Upper lobe of right lung (tissue), 1 donor: Measurements from ENCODE around the gene ZNRD2. TPM values are rescaled to one million over a fixed set of nuclear protein-coding genes. Genes with fewer than 3 reads are reported as not detected.

Source experiments
- ATAC-seq: fragments of 200-7000 bp; cut with Tn5 transposase; one replicate; pipeline ENCODE4 v1.9.1; 2020; ENCODE audit warnings: mild to moderate bottlenecking, moderate library complexity
- DNase-seq: peaks from one replicate; pipeline ENCODE4 v3.0.0-alpha.2; 2020
- H3K27ac ChIP-seq: fragments of 200-600 bp; one replicate; pipeline ENCODE4 v1.8.0; 2022
- H3K27me3 ChIP-seq: fragments of 200-600 bp; one replicate; pipeline ENCODE4 v1.8.0; 2022; ENCODE audit warnings: mild to moderate bottlenecking
- H3K36me3 ChIP-seq: fragments of 200-600 bp; one replicate; pipeline ENCODE4 v1.8.0; 2022
- H3K4me1 ChIP-seq: fragments of 200-600 bp; one replicate; pipeline ENCODE4 v1.8.0; 2022
- H3K4me3 ChIP-seq: fragments of 200-600 bp; one replicate; pipeline ENCODE4 v1.8.0; 2022; ENCODE audit warnings: mild to moderate bottlenecking
- H3K9me3 ChIP-seq: fragments of 200-600 bp; one replicate; pipeline ENCODE4 v1.8.0; 2022
- intact Hi-C: fragments of 100-400 bp; cut with DNase I; formaldehyde crosslinking; loops from one replicate; pipeline ENCODE4 v1.11.0; 2022
- total RNA-seq: library from RNA; stranded (reverse); fragmentation: NEBNext Ultra II Directional; extraction: Animal tissue kit (Norgen Biotek cat#: 25700); gene quantifications from one replicate; pipeline ENCODE4 v1.2.1, GENCODE V29; 2021
- TF ChIP-seq, protein P1 (sequence below): fragments of 200-600 bp; IDR thresholded peaks from one replicate; pipeline ENCODE4 v1.8.0; 2022; ENCODE audit warnings: antibody characterized with exemption
- donor health status: DM: no; HTN: yes; CAD: no; lungs with severe emphysema.

The ZNRD2 gene
- total RNA-seq, 1 donor from 2014 or later: 24.0 TPM

- TF ChIP-seq, protein P1, sequence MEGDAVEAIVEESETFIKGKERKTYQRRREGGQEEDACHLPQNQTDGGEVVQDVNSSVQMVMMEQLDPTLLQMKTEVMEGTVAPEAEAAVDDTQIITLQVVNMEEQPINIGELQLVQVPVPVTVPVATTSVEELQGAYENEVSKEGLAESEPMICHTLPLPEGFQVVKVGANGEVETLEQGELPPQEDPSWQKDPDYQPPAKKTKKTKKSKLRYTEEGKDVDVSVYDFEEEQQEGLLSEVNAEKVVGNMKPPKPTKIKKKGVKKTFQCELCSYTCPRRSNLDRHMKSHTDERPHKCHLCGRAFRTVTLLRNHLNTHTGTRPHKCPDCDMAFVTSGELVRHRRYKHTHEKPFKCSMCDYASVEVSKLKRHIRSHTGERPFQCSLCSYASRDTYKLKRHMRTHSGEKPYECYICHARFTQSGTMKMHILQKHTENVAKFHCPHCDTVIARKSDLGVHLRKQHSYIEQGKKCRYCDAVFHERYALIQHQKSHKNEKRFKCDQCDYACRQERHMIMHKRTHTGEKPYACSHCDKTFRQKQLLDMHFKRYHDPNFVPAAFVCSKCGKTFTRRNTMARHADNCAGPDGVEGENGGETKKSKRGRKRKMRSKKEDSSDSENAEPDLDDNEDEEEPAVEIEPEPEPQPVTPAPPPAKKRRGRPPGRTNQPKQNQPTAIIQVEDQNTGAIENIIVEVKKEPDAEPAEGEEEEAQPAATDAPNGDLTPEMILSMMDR: no peak
- intact Hi-C loops: no loop called here
- no peak overlapping the region for H3K27ac ChIP-seq
- no peaks in the 10 kb centered on the region for H3K9me3 ChIP-seq
- H3K27me3 ChIP-seq: no peaks in the 10 kb centered on the region
- DNase-seq: no peak
- no peak overlapping the region for H3K4me3 ChIP-seq
- peaks cover 26% of the 10 kb centered on the region for H3K36me3 ChIP-seq
- H3K4me1 ChIP-seq: peaks cover 18% of the 10 kb centered on the region
- no peak for ATAC-seq
Measured at GRCh38 chr11:65590240-65590738, 20.0 kb downstream of the ZNRD2 start.

- TF ChIP-seq, protein P1: no peak
- H3K4me3 ChIP-seq: no peak overlapping the region
- H3K36me3 ChIP-seq: peaks cover 27% of the 10 kb centered on the region
- peaks cover 13% of the 10 kb centered on the region for H3K4me1 ChIP-seq
- H3K27me3 ChIP-seq: no peaks in the 10 kb centered on the region
- DNase-seq (peak; percentile 69), ATAC-seq (peak; percentile 23)
- intact Hi-C loops: no loop called here
- no peaks in the 10 kb centered on the region for H3K9me3 ChIP-seq
- H3K27ac ChIP-seq: no peak overlapping the region
Measured at GRCh38 chr11:65591939-65592857, 21.9 kb downstream of the ZNRD2 start.

GRCh38 chr11:65592858-65593517 lies 22.7 kb downstream of the ZNRD2 start:
- Histone ChIP-seq H3K4me3 (no peak overlapping the region), H3K27ac (no peak overlapping the region), H3K9me3 (no peaks in the 10 kb centered on the region), H3K4me1 (peaks cover 6% of the 10 kb centered on the region), H3K27me3 (no peaks in the 10 kb centered on the region), H3K36me3 (peaks cover 35% of the 10 kb centered on the region)
- TF ChIP-seq, protein P1: no peak
- DNase-seq (no peak), ATAC-seq (no peak)
- intact Hi-C loops: no loop called here

DNA sequence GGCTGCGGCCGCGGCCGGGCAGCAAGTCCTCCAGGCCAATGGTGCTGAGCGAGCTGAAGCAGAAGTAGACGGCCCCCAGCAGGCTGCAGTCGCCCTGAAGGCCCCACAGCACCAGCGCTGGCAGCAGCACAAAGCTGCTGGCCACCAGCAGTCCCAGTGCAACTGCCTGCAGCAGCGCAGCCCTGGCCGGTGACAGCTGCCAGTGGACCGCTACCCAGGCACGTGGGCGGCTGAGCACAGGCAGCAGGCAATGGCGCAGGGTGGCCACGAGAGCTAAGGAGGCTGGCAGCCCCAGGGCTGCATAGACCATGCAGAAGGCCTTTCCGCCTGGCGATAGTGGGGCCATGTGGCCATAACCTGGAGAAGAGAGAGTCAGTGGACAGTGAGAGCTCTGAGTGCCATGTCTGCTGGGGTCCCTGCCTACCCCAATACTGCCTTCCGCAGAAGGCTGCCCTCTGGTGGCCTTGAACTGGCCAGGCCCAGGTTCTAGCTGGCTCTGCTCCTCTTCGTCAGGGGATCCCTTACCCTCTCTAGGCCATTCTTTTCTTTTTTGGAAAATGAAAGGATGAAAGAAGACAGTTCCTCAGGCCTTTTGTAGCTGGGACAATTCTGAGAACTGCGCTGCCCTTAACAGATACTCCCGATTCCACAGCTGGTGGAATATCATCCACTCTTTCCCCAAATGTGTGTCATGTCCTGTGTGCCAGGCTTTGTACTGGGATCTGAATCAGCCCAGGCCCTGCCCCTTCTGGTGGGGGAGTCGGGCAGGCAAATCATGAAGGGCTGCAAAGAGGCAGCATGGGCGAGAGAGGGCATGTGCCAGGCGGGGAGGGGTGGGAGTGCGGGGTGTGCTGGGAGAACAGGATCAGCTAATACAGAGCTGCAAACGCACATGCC lies 23.5 kb downstream of the ZNRD2 start:
- TF ChIP-seq, protein P1: peak; percentile 67
- H3K9me3 ChIP-seq: no peaks in the 10 kb centered on the region
- peak; percentile 48 for ATAC-seq
- H3K27ac ChIP-seq: no peak overlapping the region
- no peak overlapping the region for H3K4me3 ChIP-seq
- intact Hi-C loops: no loop called here
- H3K36me3 ChIP-seq: peaks cover 43% of the 10 kb centered on the region
- DNase-seq: no peak
- no peaks in the 10 kb centered on the region for H3K4me1 ChIP-seq
- H3K27me3 ChIP-seq: no peaks in the 10 kb centered on the region

- DNase-seq (no peak), ATAC-seq (peak; percentile 1)
- H3K36me3 ChIP-seq: peaks cover 41% of the 10 kb centered on the region
- no peaks in the 10 kb centered on the region for H3K9me3 ChIP-seq
- TF ChIP-seq, protein P1: no peak
- no peak overlapping the region for H3K4me3 ChIP-seq
- peak overlapping the region; percentile 11 for H3K27ac ChIP-seq
- intact Hi-C loops: no loop called here
- H3K27me3 ChIP-seq: no peaks in the 10 kb centered on the region
- no peaks in the 10 kb centered on the region for H3K4me1 ChIP-seq
Measured at GRCh38 chr11:65595131-65595530, 24.9 kb downstream of the ZNRD2 start.
